Type B pancreatic cell (in vitro differentiated cells): ENCODE results near the gene ESAM. TPM values are rescaled to one million over a fixed set of nuclear protein-coding genes. Genes with fewer than 3 reads are reported as not detected.

Experiments used
- DNase-seq: peaks from one replicate; pipeline ENCODE4 v3.0.0; 2021; ENCODE audit warnings: mixed read lengths; ENCODE audit not compliant: unreplicated experiment; ENCODE audit errors: extremely low spot score
- H3K27ac Mint-ChIP-seq: 2 replicates; pipeline ENCODE4 v1.8.0; 2021; ENCODE audit warnings: mild to moderate bottlenecking, mixed read lengths
- H3K27me3 Mint-ChIP-seq: 2 replicates; pipeline ENCODE4 v1.8.0; 2021; ENCODE audit warnings: mixed read lengths
- H3K36me3 Mint-ChIP-seq: 2 replicates; pipeline ENCODE4 v1.8.0; 2021; ENCODE audit warnings: mixed read lengths
- H3K4me1 Mint-ChIP-seq: one replicate; pipeline ENCODE4 v1.8.0; 2021; ENCODE audit warnings: mixed read lengths; ENCODE audit not compliant: unreplicated experiment
- H3K4me3 Mint-ChIP-seq: 2 replicates; pipeline ENCODE4 v1.8.0; 2021; ENCODE audit warnings: mild to moderate bottlenecking, mixed read lengths
- H3K9me3 Mint-ChIP-seq: 2 replicates; pipeline ENCODE4 v1.8.0; 2021; ENCODE audit warnings: mixed read lengths
- total RNA-seq: library from RNA; stranded (reverse); gene quantifications from 2 replicates; pipeline ENCODE4 v1.2.1, GENCODE V29; 2021; ENCODE audit warnings: low replicate concordance
- TF ChIP-seq, protein P1 (sequence below): fragments of 200-600 bp; sonication (generic); conservative IDR thresholded peaks from 2 replicates; pipeline ENCODE4 v1.5.0; 2021; ENCODE audit warnings: antibody characterized with exemption, mild to moderate bottlenecking

ESAM gene
- total RNA-seq, 1 donor from 2014 or later = 3.7 TPM

DNA sequence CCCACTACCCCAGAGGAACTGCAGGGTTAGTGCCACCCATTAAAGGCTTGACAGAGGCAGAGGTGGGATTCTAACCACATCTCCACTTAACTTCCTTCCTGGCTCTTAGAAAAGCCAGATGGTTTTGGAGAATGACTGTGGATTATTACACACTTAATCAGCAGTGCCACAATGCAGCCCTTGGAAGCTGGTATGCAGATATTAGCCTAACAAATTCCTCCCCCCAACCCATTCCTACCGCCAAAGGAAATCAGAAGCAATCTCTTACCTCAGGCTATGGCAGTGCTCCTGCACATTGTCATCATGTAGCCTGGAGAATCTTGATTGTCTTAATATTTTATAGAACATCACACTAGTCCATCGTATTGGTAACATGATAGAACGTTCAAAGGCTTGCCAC is 45.5 kb downstream of the ESAM start:
- H3K36me3 Mint-ChIP-seq = no peaks in the 10 kb centered on the region
- no peak overlapping the region for H3K4me3 Mint-ChIP-seq
- H3K4me1 Mint-ChIP-seq = peaks cover 5% of the 10 kb centered on the region
- TF ChIP-seq, protein P1, sequence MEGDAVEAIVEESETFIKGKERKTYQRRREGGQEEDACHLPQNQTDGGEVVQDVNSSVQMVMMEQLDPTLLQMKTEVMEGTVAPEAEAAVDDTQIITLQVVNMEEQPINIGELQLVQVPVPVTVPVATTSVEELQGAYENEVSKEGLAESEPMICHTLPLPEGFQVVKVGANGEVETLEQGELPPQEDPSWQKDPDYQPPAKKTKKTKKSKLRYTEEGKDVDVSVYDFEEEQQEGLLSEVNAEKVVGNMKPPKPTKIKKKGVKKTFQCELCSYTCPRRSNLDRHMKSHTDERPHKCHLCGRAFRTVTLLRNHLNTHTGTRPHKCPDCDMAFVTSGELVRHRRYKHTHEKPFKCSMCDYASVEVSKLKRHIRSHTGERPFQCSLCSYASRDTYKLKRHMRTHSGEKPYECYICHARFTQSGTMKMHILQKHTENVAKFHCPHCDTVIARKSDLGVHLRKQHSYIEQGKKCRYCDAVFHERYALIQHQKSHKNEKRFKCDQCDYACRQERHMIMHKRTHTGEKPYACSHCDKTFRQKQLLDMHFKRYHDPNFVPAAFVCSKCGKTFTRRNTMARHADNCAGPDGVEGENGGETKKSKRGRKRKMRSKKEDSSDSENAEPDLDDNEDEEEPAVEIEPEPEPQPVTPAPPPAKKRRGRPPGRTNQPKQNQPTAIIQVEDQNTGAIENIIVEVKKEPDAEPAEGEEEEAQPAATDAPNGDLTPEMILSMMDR = no peak
- no peaks in the 10 kb centered on the region for H3K9me3 Mint-ChIP-seq
- H3K27me3 Mint-ChIP-seq = peaks cover 74% of the 10 kb centered on the region
- DNase-seq = no peak
- H3K27ac Mint-ChIP-seq = no peak overlapping the region

- DNase-seq = no peak
- Mint-ChIP-seq H3K36me3 (no peaks in the 10 kb centered on the region), H3K27ac (no peak overlapping the region), H3K9me3 (no peaks in the 10 kb centered on the region), H3K27me3 (peaks cover 39% of the 10 kb centered on the region), H3K4me3 (no peak overlapping the region), H3K4me1 (no peaks in the 10 kb centered on the region)
- TF ChIP-seq, protein P1 = no peak
Observed at GRCh38 chr11:124712392-124712791, 49.7 kb downstream of the ESAM start.

GRCh38 chr11:124707829-124708228 is 54.3 kb downstream of the ESAM start:
- DNase-seq = no peak
- peaks cover 14% of the 10 kb centered on the region for H3K27me3 Mint-ChIP-seq
- H3K36me3 Mint-ChIP-seq = no peaks in the 10 kb centered on the region
- H3K9me3 Mint-ChIP-seq = no peaks in the 10 kb centered on the region
- no peak overlapping the region for H3K4me3 Mint-ChIP-seq
- H3K27ac Mint-ChIP-seq = no peak overlapping the region
- H3K4me1 Mint-ChIP-seq = no peaks in the 10 kb centered on the region
- TF ChIP-seq, protein P1 = no peak

Other genes starting within 250 kb of the ESAM start
- gene OR8B12, start 218.6 kb downstream of the ESAM start, total RNA-seq = not detected in 2 replicates
- 0.10 TPM in 1 of 2 replicates, not detected in the other for gene OR8A1, start 192.3 kb downstream of the ESAM start, total RNA-seq
- gene PANX3, start 150.9 kb downstream of the ESAM start, total RNA-seq = 0.17 TPM in 1 of 2 replicates, not detected in the other
- 29.4 and 41.1 TPM in 2 replicates for gene TBRG1, start 139.4 kb downstream of the ESAM start, total RNA-seq
- gene SIAE, start 88.6 kb downstream of the ESAM start, total RNA-seq = 28.8 and 33.9 TPM in 2 replicates
- 7.2 and 13.4 TPM in 2 replicates for gene SPA17, start 88.4 kb downstream of the ESAM start, total RNA-seq
- 3.6 and 17.3 TPM in 2 replicates for gene NRGN, start 22.3 kb downstream of the ESAM start, total RNA-seq
- gene VSIG2, start 10.0 kb downstream of the ESAM start, total RNA-seq = 8.7 and 14.8 TPM in 2 replicates
- 13.2 and 27.4 TPM in 2 replicates for gene MSANTD2, start 38.1 kb upstream of the ESAM start, total RNA-seq
- gene ROBO3, start 103.1 kb upstream of the ESAM start, total RNA-seq = 5.5 and 27.4 TPM in 2 replicates
- gene ROBO4, start 135.6 kb upstream of the ESAM start, total RNA-seq = not detected in 2 replicates
- gene HEPN1, start 157.0 kb upstream of the ESAM start, total RNA-seq = not detected in 2 replicates
- gene HEPACAM, start 173.8 kb upstream of the ESAM start, total RNA-seq = 0.43 TPM in 1 of 2 replicates, not detected in the other
- gene CCDC15, start 191.9 kb upstream of the ESAM start, total RNA-seq = 1.5 and 3.2 TPM in 2 replicates